OCI-LY7 (cell line): ENCODE measurements around the gene ARHGEF1.
A peak's percentile ranks its signal among the peaks of the same experiment; 100 is the strongest.

Source experiments
- EZH2phosphoT487 ChIP-seq: fragments of 200-600 bp; sonication (generic); IDR thresholded peaks from 2 replicates; pipeline ENCODE4 v1.6.1; 2018; ENCODE audit warnings: low read depth, borderline replicate concordance, mild to moderate bottlenecking, mixed run types, antibody characterized with exemption, low read length, moderate library complexity, mixed read lengths
- TF ChIP-seq, protein P1 (sequence below): fragments of 200-600 bp; sonication (generic); conservative IDR thresholded peaks from 2 replicates; pipeline ENCODE4 v1.5.1; 2014; ENCODE audit warnings: mild to moderate bottlenecking, antibody characterized with exemption, low read length, moderate library complexity, mixed read lengths

DNA sequence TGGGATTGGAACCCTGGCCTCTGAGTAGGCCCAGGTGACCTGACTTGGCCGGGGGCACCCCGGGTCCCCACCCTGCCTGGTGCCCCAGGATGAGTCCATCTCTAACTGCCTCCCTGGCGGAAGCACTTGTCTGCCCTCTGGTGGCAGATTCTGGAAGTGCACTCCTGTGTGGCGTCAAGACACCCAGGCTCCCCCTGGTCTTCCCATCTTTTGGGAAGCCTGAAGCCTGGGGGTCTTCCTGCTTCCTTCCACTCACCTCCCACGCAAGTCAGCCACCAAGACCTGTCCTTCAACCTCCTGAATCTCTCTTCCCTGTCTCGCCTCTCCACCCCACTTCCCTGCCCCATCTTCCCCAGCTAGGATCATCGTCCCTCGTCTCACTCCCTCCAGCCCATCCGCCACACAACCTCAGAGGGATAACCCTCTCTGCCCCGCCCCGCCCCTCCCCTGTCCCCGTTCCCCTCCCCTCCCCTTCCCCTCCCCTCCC is 68.7 kb downstream of the ARHGEF1 start:
- TF ChIP-seq, protein P1, sequence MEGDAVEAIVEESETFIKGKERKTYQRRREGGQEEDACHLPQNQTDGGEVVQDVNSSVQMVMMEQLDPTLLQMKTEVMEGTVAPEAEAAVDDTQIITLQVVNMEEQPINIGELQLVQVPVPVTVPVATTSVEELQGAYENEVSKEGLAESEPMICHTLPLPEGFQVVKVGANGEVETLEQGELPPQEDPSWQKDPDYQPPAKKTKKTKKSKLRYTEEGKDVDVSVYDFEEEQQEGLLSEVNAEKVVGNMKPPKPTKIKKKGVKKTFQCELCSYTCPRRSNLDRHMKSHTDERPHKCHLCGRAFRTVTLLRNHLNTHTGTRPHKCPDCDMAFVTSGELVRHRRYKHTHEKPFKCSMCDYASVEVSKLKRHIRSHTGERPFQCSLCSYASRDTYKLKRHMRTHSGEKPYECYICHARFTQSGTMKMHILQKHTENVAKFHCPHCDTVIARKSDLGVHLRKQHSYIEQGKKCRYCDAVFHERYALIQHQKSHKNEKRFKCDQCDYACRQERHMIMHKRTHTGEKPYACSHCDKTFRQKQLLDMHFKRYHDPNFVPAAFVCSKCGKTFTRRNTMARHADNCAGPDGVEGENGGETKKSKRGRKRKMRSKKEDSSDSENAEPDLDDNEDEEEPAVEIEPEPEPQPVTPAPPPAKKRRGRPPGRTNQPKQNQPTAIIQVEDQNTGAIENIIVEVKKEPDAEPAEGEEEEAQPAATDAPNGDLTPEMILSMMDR, result peak; percentile 98
- no peak for TF ChIP-seq EZH2phosphoT487
